Astrocyte (in vitro differentiated cells and primary cell): ENCODE data around the gene CPNE5. TPM values are rescaled to one million over a fixed set of nuclear protein-coding genes. Genes with fewer than 3 reads are reported as not detected.
"Not testable (repeated sequence)": the region's sequence is repeated elsewhere in the genome, so short reads cannot be mapped to it uniquely, and the experiment has no call there.

Experiments
- DNase-seq: peaks from one replicate; pipeline ENCODE4 v3.0.0-alpha.2; 2010; ENCODE audit warnings: low read depth
- FAIRE-seq: peaks from 2 replicates; lab custom pipeline; 2011; peaks lifted over from hg19 to GRCh38; lab: Jason Lieb, UNC
- H2AFZ ChIP-seq: 2 replicates; pipeline ENCODE4 v1.6.0; 2012; ENCODE audit warnings: low read depth, low read length, inconsistent platforms
- H3K27ac ChIP-seq: 2 replicates; pipeline ENCODE4 v1.5.1; 2011; ENCODE audit warnings: low read depth, low read length, inconsistent platforms
- H3K27me3 ChIP-seq: 2 replicates; pipeline ENCODE4 v1.6.0; 2011; ENCODE audit warnings: low read length, inconsistent platforms; ENCODE audit not compliant: insufficient read depth
- H3K36me3 ChIP-seq: 2 replicates; pipeline ENCODE4 v1.5.1; 2011; ENCODE audit warnings: low read length, inconsistent platforms; ENCODE audit not compliant: insufficient read depth
- H3K4me1 ChIP-seq: 2 replicates; pipeline ENCODE4 v1.5.1; 2011; ENCODE audit warnings: low read length, inconsistent platforms; ENCODE audit not compliant: insufficient read depth
- H3K4me2 ChIP-seq: 2 replicates; pipeline ENCODE4 v1.6.0; 2012; ENCODE audit warnings: low read length, inconsistent platforms
- H3K4me3 ChIP-seq: 2 replicates; pipeline ENCODE4 v1.5.1; 2011; ENCODE audit warnings: low read depth, mild to moderate bottlenecking, low read length, inconsistent platforms; ENCODE audit not compliant: insufficient read depth
- H3K79me2 ChIP-seq: 2 replicates; pipeline ENCODE4 v1.6.0; 2012; ENCODE audit warnings: mild to moderate bottlenecking, low read length, inconsistent platforms; ENCODE audit not compliant: insufficient read depth
- H3K9ac ChIP-seq: 2 replicates; pipeline ENCODE4 v1.6.0; 2012; ENCODE audit warnings: mild to moderate bottlenecking, low read length, inconsistent platforms
- H3K9me3 ChIP-seq: 2 replicates; pipeline ENCODE4 v1.5.1; 2012; ENCODE audit warnings: low read depth, mild to moderate bottlenecking, low read length, inconsistent platforms; ENCODE audit not compliant: insufficient read depth
- H4K20me1 ChIP-seq: 2 replicates; pipeline ENCODE4 v1.6.0; 2012; ENCODE audit warnings: low read length, inconsistent platforms; ENCODE audit not compliant: insufficient read depth
- H3K27ac Mint-ChIP-seq: one replicate; pipeline ENCODE4 v1.8.0; 2021; ENCODE audit warnings: mild to moderate bottlenecking, mixed read lengths; ENCODE audit not compliant: unreplicated experiment
- H3K27me3 Mint-ChIP-seq: one replicate; pipeline ENCODE4 v1.8.0; 2021; ENCODE audit warnings: low read depth, mixed read lengths; ENCODE audit not compliant: unreplicated experiment
- H3K36me3 Mint-ChIP-seq: one replicate; pipeline ENCODE4 v1.8.0; 2021; ENCODE audit warnings: low read depth, mixed read lengths; ENCODE audit not compliant: unreplicated experiment
- H3K4me1 Mint-ChIP-seq: one replicate; pipeline ENCODE4 v1.8.0; 2021; ENCODE audit warnings: low read depth, mixed read lengths; ENCODE audit not compliant: unreplicated experiment
- H3K4me3 Mint-ChIP-seq: one replicate; pipeline ENCODE4 v1.8.0; 2021; ENCODE audit warnings: mild to moderate bottlenecking, moderate library complexity, mixed read lengths; ENCODE audit not compliant: unreplicated experiment
- H3K9me3 Mint-ChIP-seq: one replicate; pipeline ENCODE4 v1.8.0; 2021; ENCODE audit warnings: mild to moderate bottlenecking, mixed read lengths; ENCODE audit not compliant: unreplicated experiment
- EZH2 ChIP-seq: IDR thresholded peaks from 2 replicates; pipeline ENCODE4 v1.6.1; 2012; ENCODE audit warnings: mild to moderate bottlenecking, low read length, inconsistent platforms; ENCODE audit not compliant: insufficient read depth
- total RNA-seq: library from RNA; stranded (reverse); gene quantifications from 2 replicates; pipeline ENCODE4 v1.2.1, GENCODE V29; 2021
- TF ChIP-seq, protein P1 (sequence below): IDR thresholded peaks from 2 replicates; pipeline ENCODE4 v1.5.1; 2011; ENCODE audit warnings: low read depth, mild to moderate bottlenecking, inconsistent platforms, low read length, moderate library complexity; ENCODE audit not compliant: insufficient read depth

CPNE5 gene
- total RNA-seq, 1 donor from 2014 or later: 0.11 TPM

DNA sequence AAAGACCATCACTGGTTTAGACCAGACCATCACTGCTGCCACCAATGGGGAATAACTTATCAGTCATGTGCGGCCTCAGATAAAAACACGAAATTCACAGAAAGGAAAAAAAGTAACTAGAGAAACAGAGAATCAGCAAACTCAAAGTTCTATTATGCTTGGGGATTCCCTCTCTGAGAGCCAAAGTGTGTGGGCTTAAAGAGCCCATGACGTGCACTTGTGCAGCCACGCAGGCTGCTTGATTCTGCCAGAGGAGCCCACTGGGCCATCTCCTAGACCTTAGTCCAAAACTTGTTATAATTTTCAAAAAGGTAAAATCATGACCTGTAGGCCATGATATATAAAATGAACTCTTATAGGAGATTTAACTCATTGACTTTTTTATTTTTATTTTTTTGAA is 126.4 kb downstream of the CPNE5 start:
- no peak for FAIRE-seq
- H3K36me3 Mint-ChIP-seq: peaks cover 2% of the 10 kb centered on the region
- Histone ChIP-seq H3K4me3 (no peak overlapping the region), H3K36me3 (no peaks in the 10 kb centered on the region), H2AFZ (no peak overlapping the region), H3K79me2 (no peaks in the 10 kb centered on the region), H3K9ac (no peak overlapping the region), H3K27ac (no peak overlapping the region), H4K20me1 (no peaks in the 10 kb centered on the region), H3K4me2 (no peak overlapping the region), H3K27me3 (no peaks in the 10 kb centered on the region), H3K4me1 (no peaks in the 10 kb centered on the region), H3K9me3 (no peaks in the 10 kb centered on the region)
- H3K9me3 Mint-ChIP-seq: peaks cover 2% of the 10 kb centered on the region
- TF ChIP-seq EZH2: no peak
- TF ChIP-seq, protein P1, sequence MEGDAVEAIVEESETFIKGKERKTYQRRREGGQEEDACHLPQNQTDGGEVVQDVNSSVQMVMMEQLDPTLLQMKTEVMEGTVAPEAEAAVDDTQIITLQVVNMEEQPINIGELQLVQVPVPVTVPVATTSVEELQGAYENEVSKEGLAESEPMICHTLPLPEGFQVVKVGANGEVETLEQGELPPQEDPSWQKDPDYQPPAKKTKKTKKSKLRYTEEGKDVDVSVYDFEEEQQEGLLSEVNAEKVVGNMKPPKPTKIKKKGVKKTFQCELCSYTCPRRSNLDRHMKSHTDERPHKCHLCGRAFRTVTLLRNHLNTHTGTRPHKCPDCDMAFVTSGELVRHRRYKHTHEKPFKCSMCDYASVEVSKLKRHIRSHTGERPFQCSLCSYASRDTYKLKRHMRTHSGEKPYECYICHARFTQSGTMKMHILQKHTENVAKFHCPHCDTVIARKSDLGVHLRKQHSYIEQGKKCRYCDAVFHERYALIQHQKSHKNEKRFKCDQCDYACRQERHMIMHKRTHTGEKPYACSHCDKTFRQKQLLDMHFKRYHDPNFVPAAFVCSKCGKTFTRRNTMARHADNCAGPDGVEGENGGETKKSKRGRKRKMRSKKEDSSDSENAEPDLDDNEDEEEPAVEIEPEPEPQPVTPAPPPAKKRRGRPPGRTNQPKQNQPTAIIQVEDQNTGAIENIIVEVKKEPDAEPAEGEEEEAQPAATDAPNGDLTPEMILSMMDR: no peak
- DNase-seq: no peak
- H3K4me1 Mint-ChIP-seq: no peaks in the 10 kb centered on the region
- no peak overlapping the region for H3K27ac Mint-ChIP-seq
- peaks cover 32% of the 10 kb centered on the region for H3K27me3 Mint-ChIP-seq
- no peak overlapping the region for H3K4me3 Mint-ChIP-seq

DNA sequence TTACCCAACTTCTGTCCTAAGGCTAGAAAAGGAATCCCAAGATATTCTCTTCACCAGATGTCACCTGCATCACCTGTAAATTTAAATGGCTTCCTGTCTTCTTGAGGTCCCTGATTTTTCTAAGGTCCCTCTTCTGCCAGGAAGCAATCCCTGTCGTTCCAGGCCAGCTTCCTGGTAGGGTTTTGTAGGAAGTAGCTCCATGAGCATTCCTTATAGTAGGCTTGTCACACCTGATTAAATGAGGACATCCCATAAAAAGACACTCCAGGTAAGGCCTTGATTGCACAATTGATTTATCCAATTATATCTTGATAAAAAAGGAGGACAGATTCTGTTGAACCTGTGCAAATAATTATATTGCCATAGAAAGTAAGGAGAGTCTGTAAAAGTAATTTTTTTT is 132.9 kb downstream of the CPNE5 start:
- Mint-ChIP-seq H3K9me3 (peaks cover 3% of the 10 kb centered on the region), H3K4me1 (peaks cover 2% of the 10 kb centered on the region), H3K36me3 (peaks cover 4% of the 10 kb centered on the region), H3K4me3 (no peak overlapping the region), H3K27ac (no peak overlapping the region), H3K27me3 (peaks cover 23% of the 10 kb centered on the region)
- TF ChIP-seq, protein P1: no peak
- no peak for TF ChIP-seq EZH2
- FAIRE-seq (no peak), DNase-seq (no peak)
- H2AFZ ChIP-seq: no peak overlapping the region
- no peaks in the 10 kb centered on the region for H3K79me2 ChIP-seq
- no peaks in the 10 kb centered on the region for H3K4me1 ChIP-seq
- H3K4me2 ChIP-seq: no peak overlapping the region
- H4K20me1 ChIP-seq: no peaks in the 10 kb centered on the region
- no peak overlapping the region for H3K4me3 ChIP-seq
- H3K36me3 ChIP-seq: no peaks in the 10 kb centered on the region
- no peak overlapping the region for H3K27ac ChIP-seq
- no peaks in the 10 kb centered on the region for H3K27me3 ChIP-seq
- no peaks in the 10 kb centered on the region for H3K9me3 ChIP-seq
- H3K9ac ChIP-seq: no peak overlapping the region

DNA sequence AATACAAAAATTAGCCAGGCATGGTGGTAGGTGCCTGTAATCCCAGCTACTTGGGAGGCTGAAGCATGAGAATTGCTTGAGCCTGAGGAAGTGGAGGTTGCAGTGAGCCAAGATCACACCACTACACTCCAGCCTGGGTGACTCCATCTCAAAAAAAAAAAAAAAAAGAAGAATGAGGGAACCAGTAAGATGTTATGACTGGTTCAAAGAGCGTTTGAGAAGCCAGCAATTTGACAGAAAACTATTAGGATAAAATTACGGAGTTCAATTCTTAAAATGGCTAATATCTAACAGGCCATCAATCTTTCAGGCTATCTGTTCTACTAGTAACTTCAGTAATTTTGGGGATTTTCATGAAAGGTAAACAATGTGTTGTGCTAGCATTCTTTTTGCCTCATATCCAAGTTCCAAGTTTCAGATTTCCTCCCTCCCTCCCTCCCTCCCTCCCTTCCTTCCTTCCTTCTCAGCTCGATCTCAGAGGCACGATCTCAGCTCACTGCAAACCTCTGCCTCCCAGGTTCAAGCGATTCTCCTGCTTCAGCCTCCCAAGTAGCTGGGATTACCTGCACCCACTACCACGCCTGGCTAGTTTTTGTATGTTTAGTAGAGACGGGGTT is 134.2 kb downstream of the CPNE5 start:
- H3K79me2 ChIP-seq, DNase-seq, H3K27me3 ChIP-seq, H3K9me3 ChIP-seq, H3K4me3 ChIP-seq, H3K4me1 ChIP-seq, H3K4me2 ChIP-seq, H3K27ac Mint-ChIP-seq, H3K4me1 Mint-ChIP-seq, H3K4me3 Mint-ChIP-seq, H3K27ac ChIP-seq, H3K36me3 Mint-ChIP-seq, H3K9ac ChIP-seq, H2AFZ ChIP-seq, H3K36me3 ChIP-seq, H4K20me1 ChIP-seq, FAIRE-seq, H3K9me3 Mint-ChIP-seq: not testable (repeated sequence)
- H3K27me3 Mint-ChIP-seq: peaks cover 25% of the 10 kb centered on the region
